NCI-H748 (cell line): ENCODE data around the gene ESR2.

Experiments used
- DNase-seq: peaks from one replicate; lab custom pipeline; 2025; ENCODE audit not compliant: unreplicated experiment; lab: John Stamatoyannopoulos, UW

Gene ESR2

GRCh38 chr14:64092940-64093339 lies 201.2 kb downstream of the ESR2 start:
- no peak for DNase-seq

GRCh38 chr14:64092338-64092737 lies 201.8 kb downstream of the ESR2 start:
- DNase-seq = no peak

- no peak for DNase-seq
These were observed 203.0 kb downstream of the ESR2 start for GRCh38 chr14:64091217-64091616.

- DNase-seq = no peak
These were observed 204.3 kb downstream of the ESR2 start for GRCh38 chr14:64089920-64090319.

GRCh38 chr14:64088647-64088964 lies 205.6 kb downstream of the ESR2 start:
- DNase-seq = no peak

- DNase-seq = no peak
These were observed 211.3 kb downstream of the ESR2 start for GRCh38 chr14:64082837-64083236.

- no peak for DNase-seq
These were observed 212.9 kb downstream of the ESR2 start for GRCh38 chr14:64081174-64081746.

DNA sequence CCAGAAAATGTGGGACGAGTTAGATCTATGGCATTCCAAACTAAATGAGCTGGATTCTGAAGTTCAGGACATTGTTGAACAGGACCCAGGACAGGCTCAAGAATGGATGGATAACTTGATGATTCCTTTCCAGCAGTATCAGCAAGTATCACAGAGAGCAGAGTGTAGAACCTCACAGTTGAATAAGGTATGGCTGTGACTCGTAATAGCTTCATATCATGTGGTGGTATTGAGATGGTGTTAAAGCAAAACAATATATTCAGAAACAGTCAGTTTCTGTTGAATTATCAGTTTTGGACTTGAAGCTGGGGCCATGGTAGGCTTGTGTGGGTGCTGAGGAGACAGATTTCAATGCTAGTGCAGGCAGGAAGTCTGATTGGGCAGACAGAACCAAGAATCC lies 213.7 kb downstream of the ESR2 start:
- no peak for DNase-seq

GRCh38 chr14:64075613-64076005 lies 218.6 kb downstream of the ESR2 start:
- DNase-seq = no peak

- DNase-seq = no peak
These were observed 219.1 kb downstream of the ESR2 start for GRCh38 chr14:64074961-64075612.

GRCh38 chr14:64069634-64070359 lies 224.4 kb downstream of the ESR2 start:
- DNase-seq = no peak

GRCh38 chr14:64064447-64064846 lies 229.7 kb downstream of the ESR2 start:
- no peak for DNase-seq

DNA sequence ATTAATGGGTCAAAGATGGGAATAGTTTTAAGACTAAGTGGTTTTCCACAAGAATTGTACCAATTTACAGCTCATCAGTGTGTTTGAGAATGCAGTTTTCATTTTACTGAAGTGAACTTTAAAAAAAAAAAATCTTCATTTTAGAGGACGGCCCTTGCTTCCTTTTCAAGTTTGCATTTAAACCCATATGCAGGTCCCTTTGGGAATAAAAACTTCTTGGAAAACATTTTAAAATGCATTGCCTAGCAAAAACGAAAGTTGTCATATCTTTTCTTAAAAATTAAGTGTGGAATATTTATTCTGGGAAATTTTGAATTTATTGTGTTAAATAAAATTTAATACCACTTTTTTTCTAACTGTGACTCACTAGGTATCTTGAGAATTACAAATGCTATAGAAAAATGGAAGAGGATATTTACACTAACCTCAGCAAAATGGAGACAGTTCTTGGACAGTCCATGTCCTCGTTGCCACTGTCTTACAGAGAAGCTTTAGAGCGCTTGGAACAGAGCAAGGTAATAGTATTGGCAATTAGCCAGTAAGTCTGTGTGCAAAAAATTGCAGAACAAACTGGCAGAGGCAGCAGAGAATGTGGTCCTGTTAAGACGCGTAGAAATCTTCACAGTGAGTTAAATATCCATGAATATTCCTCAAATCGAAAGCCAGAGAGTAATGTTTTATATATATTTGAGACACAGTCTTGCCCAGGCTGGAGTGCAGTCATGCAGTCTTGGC lies 231.6 kb downstream of the ESR2 start:
- DNase-seq = no peak

- DNase-seq = no peak
These were observed 232.5 kb downstream of the ESR2 start for GRCh38 chr14:64061706-64062105.

GRCh38 chr14:64061115-64061514 lies 233.1 kb downstream of the ESR2 start:
- no peak for DNase-seq

DNA sequence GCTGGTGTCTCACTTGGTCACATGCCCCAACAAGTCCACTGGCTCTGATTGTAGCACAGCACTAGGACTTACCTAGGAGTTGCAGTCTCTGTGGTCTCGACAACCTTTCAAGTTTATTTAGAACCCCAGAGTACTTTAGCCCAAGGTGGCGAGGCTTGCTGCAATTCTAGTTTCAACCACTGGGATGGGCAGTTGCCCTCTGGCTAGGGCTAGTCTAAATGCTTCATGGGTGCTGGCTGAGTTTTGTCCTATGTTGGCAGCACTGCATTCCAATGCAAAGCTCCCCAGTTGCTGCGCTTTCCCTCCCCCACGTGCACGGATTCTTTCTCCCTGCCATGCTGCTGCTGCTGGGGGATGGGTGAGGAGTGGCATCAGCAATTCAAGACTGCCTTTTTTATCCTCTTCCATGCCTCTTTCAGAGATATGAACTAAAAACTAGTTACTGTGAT lies 233.5 kb downstream of the ESR2 start:
- no peak for DNase-seq

DNA sequence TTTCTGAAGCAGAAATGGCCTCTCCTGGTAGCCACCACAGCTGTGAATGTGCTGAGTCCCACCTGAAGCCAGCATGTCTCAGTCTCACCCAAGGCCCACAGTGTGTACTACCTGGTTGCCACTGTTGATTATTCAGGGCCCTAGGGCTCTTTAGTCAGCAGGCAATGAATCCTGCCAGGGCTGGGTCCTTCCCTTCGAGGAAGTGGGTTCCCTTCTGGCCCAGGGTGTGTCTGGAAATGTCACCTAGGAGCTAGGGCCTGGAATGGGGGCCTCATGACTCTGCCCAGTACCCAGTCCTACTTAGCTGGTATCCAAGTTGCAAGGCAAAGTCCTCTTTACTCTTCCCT lies 234.0 kb downstream of the ESR2 start:
- no peak for DNase-seq

GRCh38 chr14:64059454-64060198 lies 234.5 kb downstream of the ESR2 start:
- no peak for DNase-seq

DNA sequence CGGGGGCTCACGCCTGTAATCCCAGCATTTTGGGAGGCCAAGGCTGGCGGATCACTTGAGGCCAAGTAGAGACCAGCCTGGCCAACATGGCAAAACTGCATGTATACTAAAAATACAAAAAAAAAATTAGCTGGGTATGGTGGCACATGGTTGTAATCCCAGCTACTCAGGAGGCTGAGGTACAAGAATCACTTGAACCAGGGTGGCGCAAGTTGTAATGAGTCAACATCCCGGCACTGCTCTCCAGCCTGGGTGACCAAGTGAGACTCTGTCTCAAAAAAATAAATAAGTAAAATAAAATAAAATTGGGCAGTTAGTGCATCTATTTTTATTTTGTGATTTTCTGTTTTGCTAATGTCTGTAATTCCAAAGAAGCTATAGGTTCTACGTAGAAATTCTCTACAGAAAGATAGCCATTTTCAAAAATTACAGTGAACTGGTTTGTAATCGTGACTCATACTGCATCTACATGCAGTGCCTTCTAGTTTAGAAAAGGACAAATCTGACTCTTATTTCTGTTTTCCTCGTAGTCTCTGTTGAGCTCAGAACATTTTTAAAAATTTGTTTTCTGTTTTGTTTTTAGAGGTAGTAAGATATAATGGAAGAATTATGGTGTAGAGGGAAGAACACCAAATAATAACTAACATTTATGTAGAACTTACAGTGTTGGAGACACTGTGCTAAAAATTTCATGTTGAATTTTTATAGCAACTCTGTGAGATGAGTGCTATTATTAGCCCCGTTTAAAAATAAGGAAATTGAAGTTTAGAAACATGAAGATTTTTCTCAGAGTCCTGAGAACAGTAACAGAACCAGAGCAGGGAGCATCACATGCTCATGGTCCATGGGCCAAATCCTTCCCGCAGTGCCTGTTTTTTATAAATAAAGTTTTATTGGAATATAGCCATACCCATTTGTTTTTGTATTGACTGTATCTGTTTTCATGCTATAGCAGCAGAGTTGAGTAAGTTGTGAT lies 240.2 kb downstream of the ESR2 start:
- no peak for DNase-seq
